GM19193 (cell line): ENCODE data around the gene CSGALNACT2.

Source experiments
- POLR2A ChIP-seq: IDR thresholded peaks from 4 replicates; pipeline ENCODE4 v1.6.1; 2011; ENCODE audit not compliant: insufficient read depth, insufficient read length; ENCODE audit errors: extremely low read depth

CSGALNACT2 gene

GRCh38 chr10:43216931-43217562 is 78.8 kb downstream of the CSGALNACT2 start:
- no peak for TF ChIP-seq POLR2A

- TF ChIP-seq POLR2A: no peak
These were observed 79.4 kb downstream of the CSGALNACT2 start for GRCh38 chr10:43217563-43218205.

GRCh38 chr10:43218206-43218950 is 80.1 kb downstream of the CSGALNACT2 start:
- no peak for TF ChIP-seq POLR2A

GRCh38 chr10:43218951-43219837 is 80.9 kb downstream of the CSGALNACT2 start:
- TF ChIP-seq POLR2A: no peak

- no peak for TF ChIP-seq POLR2A
These were observed 81.6 kb downstream of the CSGALNACT2 start for GRCh38 chr10:43219848-43220247.

GRCh38 chr10:43220657-43221418 is 82.6 kb downstream of the CSGALNACT2 start:
- TF ChIP-seq POLR2A: no peak

- no peak for TF ChIP-seq POLR2A
These were observed 83.4 kb downstream of the CSGALNACT2 start for GRCh38 chr10:43221419-43222209.

- TF ChIP-seq POLR2A: no peak
These were observed 84.0 kb downstream of the CSGALNACT2 start for GRCh38 chr10:43222210-43222720.

- no peak for TF ChIP-seq POLR2A
These were observed 84.8 kb downstream of the CSGALNACT2 start for GRCh38 chr10:43223056-43223455.

- TF ChIP-seq POLR2A: no peak
These were observed 86.1 kb downstream of the CSGALNACT2 start for GRCh38 chr10:43224321-43224720.

GRCh38 chr10:43225004-43225786 is 87.0 kb downstream of the CSGALNACT2 start:
- no peak for TF ChIP-seq POLR2A

GRCh38 chr10:43225787-43226153 is 87.5 kb downstream of the CSGALNACT2 start:
- TF ChIP-seq POLR2A: no peak
